Glomerular visceral epithelial cell (primary cell): Measurements from ENCODE around the gene STAB1.

Experiments used
- DNase-seq: peaks from one replicate; pipeline ENCODE4 v3.0.0-alpha.2; 2016; ENCODE audit errors: extremely low spot score

Gene STAB1

DNA sequence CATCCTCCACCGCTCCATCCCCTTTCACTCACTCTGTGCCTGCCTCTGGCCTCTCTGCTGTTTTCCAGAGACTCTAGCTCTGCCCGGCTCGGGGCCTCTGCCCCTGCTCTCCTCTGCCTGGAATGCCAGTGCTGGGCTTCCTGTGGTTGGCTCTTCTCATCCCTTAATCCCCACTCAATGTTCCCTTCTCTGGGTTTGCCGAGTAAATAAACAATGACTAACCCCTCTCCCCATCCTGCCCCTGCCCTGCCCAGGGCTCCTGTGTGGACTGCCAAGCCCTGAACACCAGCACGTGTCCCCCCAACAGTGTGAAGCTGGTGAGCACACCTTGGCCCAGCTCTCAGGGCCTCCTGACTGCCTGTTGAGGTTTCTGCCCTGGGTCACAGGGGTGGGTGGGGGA lies 12.2 kb downstream of the STAB1 start:
- DNase-seq: peak; percentile 70

DNA sequence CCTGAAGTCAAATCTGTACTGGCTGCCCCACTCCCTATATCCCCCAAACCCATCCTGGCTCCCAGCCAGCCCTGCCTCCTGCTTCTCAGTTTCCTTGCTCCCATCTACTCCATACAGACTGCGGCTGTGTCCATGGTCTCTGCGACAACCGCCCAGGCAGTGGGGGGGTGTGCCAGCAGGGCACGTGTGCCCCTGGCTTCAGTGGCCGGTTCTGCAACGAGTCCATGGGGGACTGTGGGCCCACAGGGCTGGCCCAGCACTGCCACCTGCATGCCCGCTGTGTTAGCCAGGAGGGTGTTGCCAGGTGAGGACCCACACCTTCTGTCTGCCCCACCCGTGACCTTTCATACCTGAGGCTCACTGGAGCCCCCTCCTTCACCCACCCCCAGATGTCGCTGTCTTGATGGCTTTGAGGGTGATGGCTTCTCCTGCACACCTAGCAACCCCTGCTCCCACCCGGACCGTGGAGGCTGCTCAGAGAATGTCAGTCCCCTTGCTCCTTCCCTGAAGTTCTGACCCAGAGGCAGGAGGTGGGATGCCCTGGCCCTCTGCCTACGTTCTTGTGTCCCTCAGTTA lies 14.7 kb downstream of the STAB1 start:
- no peak for DNase-seq

DNA sequence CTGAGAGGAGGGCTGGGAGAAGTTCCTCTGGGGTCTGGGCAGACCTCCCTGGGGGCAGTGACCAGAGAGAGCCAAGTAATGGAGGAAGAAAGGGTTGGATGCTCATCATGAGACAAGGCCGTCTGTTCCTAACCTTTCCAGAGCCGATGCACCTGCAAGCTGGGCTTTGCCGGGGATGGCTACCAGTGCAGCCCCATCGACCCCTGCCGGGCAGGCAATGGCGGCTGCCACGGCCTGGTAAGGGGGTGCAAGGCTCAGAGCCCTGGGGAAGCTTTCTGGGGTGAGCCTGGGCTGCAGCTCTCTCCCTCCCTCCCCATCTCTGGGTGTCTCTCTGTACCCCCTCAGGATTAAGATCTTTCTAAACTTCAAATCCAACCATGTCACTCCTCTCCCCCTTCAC lies 16.4 kb downstream of the STAB1 start:
- DNase-seq: no peak

DNA sequence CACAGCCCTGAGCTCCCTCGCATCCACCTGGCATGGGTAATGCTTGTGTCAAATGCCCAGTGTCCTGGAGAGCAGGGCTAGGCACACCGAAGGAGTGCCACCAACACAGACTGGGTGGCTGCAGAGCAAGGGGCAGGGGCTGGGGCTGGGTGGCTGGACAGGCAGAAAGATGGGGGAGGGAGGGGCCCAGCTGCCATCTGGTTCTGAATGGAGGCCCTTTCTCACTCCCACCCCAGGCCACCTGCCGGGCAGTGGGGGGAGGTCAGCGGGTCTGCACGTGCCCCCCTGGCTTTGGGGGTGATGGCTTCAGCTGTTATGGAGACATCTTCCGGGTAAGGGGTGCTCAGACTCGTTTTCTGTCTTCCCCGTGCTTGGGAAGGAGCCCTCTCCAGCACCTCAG lies 17.0 kb downstream of the STAB1 start:
- no peak for DNase-seq

DNA sequence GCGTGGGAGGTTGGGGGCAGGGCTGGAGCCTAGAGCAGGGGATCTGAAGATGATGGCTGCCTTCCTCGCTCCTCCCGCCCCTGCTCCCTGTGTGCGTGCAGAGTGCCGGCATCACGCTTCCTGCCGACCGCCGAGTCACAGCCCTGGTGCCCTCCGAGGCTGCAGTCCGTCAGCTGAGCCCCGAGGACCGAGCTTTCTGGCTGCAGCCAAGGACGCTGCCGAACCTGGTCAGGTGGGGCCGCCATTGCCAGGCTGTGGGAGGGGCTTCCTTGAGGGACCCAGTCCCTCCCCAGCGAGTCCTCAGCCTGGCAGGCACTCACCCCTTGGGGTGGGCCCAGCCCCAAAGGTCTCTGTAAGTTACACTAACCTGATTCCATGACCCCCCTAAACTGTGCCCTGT lies 17.6 kb downstream of the STAB1 start:
- DNase-seq: no peak

DNA sequence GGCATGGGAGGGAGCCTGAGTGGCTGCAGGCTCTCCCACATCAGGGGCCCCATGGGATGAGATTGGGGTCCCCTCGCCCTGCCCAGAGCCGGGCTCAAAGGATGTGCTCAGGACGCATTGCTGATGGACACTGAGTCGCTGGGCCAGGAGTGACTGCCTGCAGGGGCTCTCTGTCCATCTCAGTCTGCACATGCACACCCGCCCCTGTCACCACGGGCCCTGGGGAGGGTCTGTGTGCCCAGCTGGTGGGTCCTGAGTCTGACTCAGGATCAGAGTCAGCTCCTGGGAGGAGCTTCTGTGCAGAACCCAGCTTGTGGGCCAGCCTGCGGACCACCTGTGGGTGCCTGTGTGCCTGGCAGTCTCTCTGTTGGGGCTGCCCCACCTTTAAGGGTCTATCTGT lies 18.1 kb downstream of the STAB1 start:
- no peak for DNase-seq

DNA sequence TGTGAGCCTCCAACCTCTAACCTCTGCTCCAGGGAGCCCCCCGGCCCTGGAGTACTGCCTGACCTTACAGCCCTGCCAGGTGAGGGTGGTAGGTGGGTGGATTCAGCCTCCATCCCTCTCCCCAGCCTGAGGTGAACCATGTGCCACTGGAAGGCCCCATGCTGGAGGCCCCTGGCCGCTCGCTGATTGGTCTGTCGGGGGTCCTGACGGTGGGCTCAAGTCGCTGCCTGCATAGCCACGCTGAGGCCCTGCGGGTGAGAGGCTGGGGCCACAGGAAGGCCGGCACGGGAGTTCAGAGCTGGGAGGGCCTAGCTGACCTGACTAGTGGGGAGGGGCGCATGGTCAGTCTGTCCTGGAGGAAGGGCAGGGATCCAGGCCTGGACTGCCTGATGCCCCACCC lies 19.4 kb downstream of the STAB1 start:
- DNase-seq: no peak

DNA sequence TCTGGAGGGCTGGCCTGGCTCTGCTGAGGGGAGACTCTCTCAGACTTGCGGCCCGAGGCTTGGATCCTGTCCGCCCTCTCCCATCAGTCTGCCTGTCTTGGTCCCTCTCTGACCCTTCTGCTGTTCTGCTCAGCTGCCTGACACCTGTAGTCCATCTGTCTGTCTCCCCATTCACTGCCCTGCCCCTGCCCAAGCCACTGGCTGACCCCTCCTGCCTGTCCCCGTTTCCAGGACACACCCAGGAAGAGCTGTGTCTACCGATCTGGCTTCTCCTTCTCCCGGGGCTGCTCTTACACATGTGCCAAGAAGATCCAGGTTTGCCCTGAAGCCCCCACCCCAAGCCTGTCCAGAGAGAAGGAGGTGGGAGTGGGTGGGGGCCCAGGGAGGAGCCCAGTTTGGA lies 20.1 kb downstream of the STAB1 start:
- no peak for DNase-seq

DNA sequence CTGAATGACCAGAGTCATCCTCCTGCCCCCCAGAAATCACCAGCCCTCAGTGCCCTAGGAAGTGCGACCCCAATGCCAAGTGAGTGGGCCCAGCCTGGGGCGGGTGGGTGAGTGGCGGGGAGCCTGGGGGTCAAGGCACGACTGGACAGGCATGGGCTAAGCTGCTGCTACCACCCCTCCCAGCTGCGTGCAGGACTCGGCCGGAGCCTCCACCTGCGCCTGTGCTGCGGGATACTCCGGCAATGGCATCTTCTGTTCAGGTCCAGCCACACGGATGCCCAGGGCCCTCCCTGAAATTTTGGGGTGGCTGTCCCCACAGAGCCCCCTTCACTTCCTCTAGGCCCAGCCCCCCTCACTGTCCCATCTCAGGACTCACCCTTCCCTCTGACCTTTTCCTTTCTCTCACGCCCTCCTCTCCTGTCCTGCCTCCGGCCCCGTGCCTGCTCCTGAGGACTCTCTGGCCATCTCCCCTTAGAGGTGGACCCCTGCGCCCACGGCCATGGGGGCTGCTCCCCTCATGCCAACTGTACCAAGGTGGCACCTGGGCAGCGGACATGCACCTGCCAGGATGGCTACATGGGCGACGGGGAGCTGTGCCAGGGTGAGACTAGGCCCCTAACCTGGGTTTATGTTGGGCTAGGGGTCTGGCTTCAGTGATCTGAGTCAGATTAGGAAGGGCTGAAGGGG lies 21.5 kb downstream of the STAB1 start:
- no peak for DNase-seq

DNA sequence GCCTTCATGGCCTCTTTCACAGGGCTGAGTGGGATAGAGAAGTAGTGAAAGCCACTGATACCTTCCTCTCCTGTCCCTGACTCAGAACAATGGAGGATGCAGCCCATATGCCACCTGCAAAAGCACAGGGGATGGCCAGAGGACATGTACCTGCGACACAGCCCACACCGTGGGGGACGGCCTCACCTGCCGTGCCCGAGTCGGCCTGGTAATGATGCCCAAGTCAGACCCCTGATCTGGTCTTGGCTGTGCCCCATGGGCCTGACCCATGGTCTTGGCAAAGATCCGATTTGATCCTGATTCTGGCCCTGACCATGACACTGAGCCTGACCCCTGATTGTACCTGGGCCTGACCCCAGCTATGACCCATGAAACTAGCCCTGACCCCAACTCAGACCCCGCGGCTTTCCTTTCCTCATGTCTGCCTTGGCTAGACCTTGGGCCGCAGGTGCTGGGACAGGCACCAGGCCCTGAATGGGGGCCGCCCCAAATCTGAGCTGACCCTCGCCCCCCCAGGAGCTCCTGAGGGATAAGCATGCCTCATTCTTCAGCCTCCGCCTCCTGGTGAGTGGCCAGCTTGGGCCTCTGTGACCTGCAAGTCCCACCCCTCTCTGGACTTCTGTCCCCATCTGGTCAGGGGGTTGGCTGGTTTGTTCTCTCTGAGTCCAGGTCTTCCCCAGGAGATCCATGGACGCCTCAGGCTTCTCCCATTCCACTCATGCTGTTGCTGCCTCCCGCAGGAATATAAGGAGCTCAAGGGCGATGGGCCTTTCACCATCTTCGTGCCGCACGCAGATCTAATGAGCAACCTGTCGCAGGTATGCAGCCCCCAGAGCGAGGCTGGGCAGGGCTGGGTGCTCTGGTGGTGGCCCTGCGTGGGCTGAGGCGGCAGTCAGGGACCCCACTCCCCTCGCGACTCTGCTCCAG lies 22.9 kb downstream of the STAB1 start:
- DNase-seq: no peak

DNA sequence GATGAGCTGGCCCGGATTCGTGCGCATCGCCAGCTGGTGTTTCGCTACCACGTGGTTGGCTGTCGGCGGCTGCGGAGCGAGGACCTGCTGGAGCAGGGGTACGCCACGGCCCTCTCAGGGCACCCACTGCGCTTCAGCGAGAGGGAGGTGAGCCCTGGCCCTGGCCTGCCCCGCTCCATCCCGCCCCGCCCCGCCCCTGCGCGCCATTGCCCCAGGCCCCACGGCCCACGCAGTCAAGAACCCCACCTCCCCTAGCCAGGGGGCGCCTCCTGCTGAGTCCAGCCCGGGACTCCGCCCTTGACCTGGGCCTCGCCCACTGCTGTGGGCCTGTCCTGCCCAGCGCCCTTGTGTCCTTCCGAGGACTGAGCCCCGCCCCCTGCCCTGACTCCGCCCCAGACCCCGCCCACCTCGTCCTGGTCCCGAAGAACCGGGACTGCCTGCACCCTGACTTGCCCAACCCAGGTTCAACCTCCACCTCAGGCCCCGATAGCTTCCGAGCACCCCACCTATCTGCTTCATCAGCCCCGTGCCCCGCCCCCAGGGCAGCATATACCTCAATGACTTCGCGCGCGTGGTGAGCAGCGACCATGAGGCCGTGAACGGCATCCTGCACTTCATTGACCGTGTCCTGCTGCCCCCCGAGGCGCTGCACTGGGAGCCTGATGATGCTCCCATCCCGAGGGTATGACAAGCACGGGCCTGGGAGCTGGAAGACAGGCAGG lies 23.7 kb downstream of the STAB1 start:
- peak; percentile 19 for DNase-seq

DNA sequence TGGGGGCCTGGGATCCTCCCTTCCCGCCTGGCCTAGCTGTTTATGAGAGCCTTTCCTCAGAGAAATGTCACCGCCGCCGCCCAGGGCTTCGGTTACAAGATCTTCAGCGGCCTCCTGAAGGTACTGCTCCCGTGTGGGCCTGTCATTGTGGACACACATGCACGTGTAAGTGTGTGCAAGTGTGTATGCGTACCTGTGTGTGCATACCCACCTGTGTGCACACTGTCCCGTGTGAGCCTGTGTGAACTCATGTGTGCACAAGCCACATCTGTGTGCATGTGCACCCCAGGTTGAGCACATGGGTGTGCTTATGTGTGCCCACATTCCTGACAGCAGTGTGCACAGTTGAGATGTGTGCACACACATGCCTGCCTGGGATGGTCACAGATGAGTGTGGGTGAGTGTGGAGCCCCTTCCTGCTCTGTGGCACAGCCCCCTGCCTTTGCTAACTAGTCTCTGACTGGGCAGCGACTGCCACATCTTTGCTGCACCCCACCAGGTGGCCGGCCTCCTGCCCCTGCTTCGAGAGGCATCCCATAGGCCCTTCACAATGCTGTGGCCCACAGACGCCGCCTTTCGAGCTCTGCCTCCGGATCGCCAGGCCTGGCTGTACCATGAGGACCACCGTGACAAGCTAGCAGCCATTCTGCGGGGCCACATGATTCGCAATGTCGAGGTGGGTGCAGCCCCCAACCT lies 24.5 kb downstream of the STAB1 start:
- DNase-seq: no peak

DNA sequence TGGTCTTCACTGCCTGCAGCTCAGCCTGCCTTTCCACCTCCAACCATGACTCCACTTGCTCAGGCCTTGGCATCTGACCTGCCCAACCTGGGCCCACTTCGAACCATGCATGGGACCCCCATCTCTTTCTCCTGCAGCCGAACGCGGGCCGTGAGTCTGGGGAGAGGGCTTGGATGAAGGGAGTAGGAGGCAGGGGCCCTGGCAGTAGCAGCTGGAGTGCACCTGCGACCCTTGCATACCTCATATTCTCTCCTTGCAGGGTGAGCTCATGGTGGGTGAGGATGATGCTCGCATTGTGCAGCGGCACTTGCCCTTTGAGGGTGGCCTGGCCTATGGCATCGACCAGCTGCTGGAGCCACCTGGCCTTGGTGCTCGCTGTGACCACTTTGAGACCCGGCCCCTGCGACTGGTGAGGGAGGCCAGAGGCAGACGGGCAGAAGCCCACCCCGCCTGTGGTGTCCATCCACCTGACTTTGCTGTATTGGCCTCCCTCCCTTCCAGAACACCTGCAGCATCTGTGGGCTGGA lies 25.1 kb downstream of the STAB1 start:
- DNase-seq: no peak

DNA sequence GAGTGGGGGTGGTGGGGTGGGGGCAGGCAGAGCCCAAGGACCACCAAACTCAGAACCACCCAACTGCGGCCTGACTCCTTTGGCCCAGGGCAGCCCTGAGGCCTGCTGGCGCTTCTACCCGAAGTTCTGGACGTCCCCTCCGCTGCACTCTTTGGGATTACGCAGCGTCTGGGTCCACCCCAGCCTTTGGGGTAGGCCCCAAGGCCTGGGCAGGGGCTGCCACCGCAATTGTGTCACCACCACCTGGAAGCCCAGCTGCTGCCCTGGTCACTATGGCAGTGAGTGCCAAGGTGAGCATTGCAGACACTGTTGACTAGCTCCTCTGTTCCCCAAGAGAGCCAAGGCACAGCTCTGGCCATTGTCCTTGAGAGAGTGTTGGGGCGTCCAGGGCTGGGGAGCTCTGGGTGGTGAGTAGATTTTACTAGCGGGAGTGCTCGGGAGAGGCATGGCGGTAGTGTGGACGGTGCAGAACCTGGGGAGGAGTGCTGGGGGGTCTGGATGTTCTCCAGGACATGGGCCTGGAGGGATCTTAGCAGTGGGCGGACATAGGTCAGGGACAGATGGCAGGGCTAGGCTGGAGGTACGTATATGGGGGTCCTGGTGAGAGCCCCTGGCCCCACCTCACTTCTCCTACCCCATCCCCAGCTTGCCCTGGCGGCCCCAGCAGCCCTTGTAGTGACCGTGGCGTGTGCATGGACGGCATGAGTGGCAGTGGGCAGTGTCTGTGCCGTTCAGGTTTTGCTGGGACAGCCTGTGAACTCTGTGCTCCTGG lies 25.8 kb downstream of the STAB1 start:
- DNase-seq: no peak

DNA sequence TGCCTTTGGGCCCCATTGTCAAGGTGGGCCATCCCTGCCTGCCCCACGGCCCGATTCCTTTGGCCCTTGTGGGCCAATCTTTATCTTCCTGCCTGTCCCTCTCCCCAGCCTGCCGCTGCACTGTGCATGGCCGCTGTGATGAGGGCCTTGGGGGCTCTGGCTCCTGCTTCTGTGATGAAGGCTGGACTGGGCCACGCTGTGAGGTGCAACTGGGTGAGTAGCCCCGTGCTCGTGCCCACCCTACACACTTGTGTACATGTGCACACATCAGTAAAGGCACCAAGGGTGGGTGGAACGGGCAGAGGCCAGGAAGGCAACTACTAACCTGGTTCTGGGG lies 26.3 kb downstream of the STAB1 start:
- DNase-seq: no peak

DNA sequence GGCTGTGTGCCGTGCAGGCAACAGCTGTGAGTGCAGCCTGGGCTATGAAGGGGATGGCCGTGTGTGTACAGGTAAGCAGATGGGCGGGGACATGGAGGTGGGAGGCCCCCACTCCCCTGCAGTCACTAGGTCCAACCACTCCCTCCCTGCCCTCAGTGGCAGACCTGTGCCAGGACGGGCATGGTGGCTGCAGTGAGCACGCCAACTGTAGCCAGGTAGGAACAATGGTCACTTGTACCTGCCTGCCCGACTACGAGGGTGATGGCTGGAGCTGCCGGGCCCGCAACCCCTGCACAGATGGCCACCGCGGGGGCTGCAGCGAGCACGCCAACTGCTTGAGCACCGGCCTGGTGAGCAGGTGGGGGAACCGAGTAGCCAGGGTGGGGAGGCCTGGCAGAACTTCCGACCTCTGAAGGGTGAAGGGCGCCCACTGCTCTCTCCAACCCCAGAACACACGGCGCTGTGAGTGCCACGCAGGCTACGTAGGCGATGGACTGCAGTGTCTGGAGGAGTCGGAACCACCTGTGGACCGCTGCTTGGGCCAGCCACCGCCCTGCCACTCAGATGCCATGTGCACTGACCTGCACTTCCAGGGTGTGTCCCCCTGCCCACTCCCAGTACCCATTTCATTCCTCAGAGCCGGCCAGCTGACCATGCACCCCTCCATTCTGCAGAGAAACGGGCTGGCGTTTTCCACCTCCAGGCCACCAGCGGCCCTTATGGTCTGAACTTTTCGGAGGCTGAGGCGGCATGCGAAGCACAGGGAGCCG lies 26.9 kb downstream of the STAB1 start:
- DNase-seq: no peak

DNA sequence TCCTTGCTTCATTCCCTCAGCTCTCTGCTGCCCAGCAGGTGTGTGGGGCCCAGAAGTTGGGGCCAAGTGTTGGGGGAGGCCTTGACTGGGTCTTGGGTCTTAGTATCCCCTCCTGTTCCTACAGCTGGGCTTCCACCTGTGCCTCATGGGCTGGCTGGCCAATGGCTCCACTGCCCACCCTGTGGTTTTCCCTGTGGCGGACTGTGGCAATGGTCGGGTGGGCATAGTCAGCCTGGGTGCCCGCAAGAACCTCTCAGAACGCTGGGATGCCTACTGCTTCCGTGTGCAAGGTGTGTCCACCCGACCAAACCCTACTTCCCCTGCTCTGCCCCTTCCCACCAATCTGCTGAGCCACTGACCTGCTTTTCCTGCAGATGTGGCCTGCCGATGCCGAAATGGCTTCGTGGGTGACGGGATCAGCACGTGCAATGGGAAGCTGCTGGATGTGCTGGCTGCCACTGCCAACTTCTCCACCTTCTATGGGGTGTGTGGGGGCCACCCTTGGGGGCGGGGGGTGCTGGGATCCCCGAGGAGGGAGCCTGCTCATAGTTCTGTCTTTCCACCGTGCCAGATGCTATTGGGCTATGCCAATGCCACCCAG lies 27.6 kb downstream of the STAB1 start:
- no peak for DNase-seq

DNA sequence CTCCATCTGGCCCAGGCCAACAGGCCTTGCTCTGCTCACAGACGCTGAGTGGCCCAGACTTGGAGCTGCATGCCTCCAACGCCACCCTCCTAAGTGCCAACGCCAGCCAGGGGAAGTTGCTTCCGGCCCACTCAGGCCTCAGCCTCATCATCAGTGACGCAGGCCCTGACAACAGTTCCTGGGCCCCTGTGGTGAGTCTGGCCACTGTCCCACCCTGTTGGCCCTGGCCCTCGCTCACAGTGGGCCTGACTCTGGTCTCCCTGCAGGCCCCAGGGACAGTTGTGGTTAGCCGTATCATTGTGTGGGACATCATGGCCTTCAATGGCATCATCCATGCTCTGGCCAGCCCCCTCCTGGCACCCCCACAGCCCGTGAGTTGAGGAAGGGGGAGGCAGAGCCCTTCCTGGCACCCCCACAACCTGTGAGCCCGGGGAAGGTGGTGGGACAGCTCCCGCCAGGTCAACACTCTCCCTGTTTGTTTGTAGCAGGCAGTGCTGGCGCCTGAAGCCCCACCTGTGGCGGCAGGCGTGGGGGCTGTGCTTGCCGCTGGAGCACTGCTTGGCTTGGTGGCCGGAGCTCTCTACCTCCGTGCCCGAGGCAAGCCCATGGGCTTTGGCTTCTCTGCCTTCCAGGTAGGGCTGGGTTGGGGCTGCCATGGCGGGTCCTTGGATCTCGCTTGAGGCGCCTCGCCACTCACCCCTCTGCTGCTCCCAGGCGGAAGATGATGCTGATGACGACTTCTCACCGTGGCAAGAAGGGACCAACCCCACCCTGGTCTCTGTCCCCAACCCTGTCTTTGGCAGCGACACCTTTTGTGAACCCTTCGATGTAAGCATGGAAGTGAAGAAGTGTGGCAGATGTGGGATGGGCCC lies 28.5 kb downstream of the STAB1 start:
- DNase-seq: no peak
